ENCODE results near the gene TP53RK.

Gene TP53RK

DNA sequence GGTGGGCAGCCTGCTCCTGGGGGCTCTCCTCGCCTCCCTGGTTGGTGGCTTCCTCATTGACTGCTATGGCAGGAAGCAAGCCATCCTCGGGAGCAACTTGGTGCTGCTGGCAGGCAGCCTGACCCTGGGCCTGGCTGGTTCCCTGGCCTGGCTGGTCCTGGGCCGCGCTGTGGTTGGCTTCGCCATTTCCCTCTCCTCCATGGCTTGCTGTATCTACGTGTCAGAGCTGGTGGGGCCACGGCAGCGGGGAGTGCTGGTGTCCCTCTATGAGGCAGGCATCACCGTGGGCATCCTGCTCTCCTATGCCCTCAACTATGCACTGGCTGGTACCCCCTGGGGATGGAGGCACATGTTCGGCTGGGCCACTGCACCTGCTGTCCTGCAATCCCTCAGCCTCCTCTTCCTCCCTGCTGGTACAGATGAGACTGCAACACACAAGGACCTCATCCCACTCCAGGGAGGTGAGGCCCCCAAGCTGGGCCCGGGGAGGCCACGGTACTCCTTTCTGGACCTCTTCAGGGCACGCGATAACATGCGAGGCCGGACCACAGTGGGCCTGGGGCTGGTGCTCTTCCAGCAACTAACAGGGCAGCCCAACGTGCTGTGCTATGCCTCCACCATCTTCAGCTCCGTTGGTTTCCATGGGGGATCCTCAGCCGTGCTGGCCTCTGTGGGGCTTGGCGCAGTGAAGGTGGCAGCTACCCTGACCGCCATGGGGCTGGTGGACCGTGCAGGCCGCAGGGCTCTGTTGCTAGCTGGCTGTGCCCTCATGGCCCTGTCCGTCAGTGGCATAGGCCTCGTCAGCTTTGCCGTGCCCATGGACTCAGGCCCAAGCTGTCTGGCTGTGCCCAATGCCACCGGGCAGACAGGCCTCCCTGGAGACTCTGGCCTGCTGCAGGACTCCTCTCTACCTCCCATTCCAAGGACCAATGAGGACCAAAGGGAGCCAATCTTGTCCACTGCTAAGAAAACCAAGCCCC is 36.2 kb upstream of the TP53RK start:
- H3K4me3 ChIP-seq (replicated peaks; ENCODE audit: insufficient read depth, low read length): no peak overlapping the region
- DNase-seq (ENCODE audit: low read depth in 1 of 2, low spot score in 1 of 2): no peak
- TF ChIP-seq SPI1 (IDR thresholded peaks at IDR 0.05; ENCODE audit: borderline replicate concordance, low read depth): no peak
- TF ChIP-seq GABPA (IDR thresholded peaks at IDR 0.05; ENCODE audit: low read depth): no peak
- no peak for TF ChIP-seq POLR2AphosphoS5 (IDR thresholded peaks at IDR 0.05; ENCODE audit: low read depth)
- TF ChIP-seq, protein P1, sequence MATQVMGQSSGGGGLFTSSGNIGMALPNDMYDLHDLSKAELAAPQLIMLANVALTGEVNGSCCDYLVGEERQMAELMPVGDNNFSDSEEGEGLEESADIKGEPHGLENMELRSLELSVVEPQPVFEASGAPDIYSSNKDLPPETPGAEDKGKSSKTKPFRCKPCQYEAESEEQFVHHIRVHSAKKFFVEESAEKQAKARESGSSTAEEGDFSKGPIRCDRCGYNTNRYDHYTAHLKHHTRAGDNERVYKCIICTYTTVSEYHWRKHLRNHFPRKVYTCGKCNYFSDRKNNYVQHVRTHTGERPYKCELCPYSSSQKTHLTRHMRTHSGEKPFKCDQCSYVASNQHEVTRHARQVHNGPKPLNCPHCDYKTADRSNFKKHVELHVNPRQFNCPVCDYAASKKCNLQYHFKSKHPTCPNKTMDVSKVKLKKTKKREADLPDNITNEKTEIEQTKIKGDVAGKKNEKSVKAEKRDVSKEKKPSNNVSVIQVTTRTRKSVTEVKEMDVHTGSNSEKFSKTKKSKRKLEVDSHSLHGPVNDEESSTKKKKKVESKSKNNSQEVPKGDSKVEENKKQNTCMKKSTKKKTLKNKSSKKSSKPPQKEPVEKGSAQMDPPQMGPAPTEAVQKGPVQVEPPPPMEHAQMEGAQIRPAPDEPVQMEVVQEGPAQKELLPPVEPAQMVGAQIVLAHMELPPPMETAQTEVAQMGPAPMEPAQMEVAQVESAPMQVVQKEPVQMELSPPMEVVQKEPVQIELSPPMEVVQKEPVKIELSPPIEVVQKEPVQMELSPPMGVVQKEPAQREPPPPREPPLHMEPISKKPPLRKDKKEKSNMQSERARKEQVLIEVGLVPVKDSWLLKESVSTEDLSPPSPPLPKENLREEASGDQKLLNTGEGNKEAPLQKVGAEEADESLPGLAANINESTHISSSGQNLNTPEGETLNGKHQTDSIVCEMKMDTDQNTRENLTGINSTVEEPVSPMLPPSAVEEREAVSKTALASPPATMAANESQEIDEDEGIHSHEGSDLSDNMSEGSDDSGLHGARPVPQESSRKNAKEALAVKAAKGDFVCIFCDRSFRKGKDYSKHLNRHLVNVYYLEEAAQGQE (IDR thresholded peaks at IDR 0.05; ENCODE audit: insufficient replicate concordance, low read depth): no peak
- TF ChIP-seq, protein P2, sequence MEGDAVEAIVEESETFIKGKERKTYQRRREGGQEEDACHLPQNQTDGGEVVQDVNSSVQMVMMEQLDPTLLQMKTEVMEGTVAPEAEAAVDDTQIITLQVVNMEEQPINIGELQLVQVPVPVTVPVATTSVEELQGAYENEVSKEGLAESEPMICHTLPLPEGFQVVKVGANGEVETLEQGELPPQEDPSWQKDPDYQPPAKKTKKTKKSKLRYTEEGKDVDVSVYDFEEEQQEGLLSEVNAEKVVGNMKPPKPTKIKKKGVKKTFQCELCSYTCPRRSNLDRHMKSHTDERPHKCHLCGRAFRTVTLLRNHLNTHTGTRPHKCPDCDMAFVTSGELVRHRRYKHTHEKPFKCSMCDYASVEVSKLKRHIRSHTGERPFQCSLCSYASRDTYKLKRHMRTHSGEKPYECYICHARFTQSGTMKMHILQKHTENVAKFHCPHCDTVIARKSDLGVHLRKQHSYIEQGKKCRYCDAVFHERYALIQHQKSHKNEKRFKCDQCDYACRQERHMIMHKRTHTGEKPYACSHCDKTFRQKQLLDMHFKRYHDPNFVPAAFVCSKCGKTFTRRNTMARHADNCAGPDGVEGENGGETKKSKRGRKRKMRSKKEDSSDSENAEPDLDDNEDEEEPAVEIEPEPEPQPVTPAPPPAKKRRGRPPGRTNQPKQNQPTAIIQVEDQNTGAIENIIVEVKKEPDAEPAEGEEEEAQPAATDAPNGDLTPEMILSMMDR (IDR thresholded peaks at IDR 0.05; ENCODE audit: insufficient read depth, low read length): no peak
- no peak overlapping the region for H3K27ac ChIP-seq (replicated peaks)
- H3K27me3 ChIP-seq (ENCODE audit: insufficient read depth, poor library complexity, severe bottlenecking): no peaks in the 10 kb centered on the region

DNA sequence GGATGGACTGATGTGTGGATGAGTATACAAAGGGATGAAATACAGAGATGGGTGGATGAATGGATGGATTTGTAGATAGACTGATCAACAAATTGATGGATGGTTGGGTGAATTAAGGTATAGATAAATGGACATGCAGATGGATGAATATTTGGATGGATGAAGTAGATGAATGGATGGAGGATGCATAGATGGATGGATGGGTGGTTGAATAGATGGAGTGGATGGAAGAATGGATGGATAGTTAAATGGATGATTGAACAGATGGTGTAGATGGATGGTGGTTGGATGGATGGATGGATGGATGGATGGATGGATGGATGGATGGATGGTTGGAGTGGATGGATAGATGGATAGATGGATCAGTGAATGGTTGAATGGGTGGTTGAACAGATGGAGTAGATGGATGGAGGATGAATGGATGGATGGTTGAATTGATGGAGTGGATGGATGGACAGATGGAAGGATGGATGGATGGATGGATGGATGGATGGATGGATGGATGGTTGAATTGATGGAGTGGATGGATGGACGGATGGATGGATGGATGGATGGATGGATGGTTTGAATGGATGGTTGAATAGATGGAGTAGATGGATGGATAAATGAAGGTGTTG is 35.2 kb upstream of the TP53RK start:
- DNase-seq (ENCODE audit: low read depth in 1 of 2, low spot score in 1 of 2): no peak
- TF ChIP-seq GABPA (IDR thresholded peaks at IDR 0.05; ENCODE audit: low read depth) (no peak), SPI1 (IDR thresholded peaks at IDR 0.05; ENCODE audit: borderline replicate concordance, low read depth) (no peak), POLR2AphosphoS5 (IDR thresholded peaks at IDR 0.05; ENCODE audit: low read depth) (no peak)
- TF ChIP-seq, protein P2 (IDR thresholded peaks at IDR 0.05; ENCODE audit: insufficient read depth, low read length): no peak
- TF ChIP-seq, protein P1 (IDR thresholded peaks at IDR 0.05; ENCODE audit: insufficient replicate concordance, low read depth): no peak
- Histone ChIP-seq H3K4me3 (replicated peaks; ENCODE audit: insufficient read depth, low read length) (no peak overlapping the region), H3K27ac (replicated peaks) (no peak overlapping the region), H3K27me3 (ENCODE audit: insufficient read depth, poor library complexity, severe bottlenecking) (no peaks in the 10 kb centered on the region)

DNA sequence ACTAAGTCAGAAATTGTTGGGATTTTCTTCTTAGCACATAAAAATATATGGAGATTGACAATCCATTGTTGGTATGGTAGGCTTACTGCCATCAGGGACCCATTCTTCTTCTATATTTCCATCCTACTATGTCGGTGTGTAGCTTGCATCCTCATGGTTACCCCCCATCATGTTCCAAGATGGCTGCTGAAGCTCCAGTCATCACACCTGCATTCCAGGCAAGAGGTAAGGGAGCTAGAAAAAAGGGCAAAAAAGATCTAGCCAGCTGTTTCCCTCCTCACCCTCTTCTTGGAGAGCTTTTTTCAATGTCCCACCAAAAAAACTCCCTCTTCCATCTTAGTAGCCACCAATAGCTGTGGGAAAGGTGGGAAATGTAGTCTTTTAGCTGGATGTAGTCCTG is 33.8 kb upstream of the TP53RK start:
- H3K27ac ChIP-seq (replicated peaks): no peak overlapping the region
- no peak for TF ChIP-seq SPI1 (IDR thresholded peaks at IDR 0.05; ENCODE audit: borderline replicate concordance, low read depth)
- TF ChIP-seq, protein P1 (IDR thresholded peaks at IDR 0.05; ENCODE audit: insufficient replicate concordance, low read depth): no peak
- no peak for TF ChIP-seq POLR2AphosphoS5 (IDR thresholded peaks at IDR 0.05; ENCODE audit: low read depth)
- no peak for TF ChIP-seq GABPA (IDR thresholded peaks at IDR 0.05; ENCODE audit: low read depth)
- DNase-seq (ENCODE audit: low read depth in 1 of 2, low spot score in 1 of 2): no peak
- no peaks in the 10 kb centered on the region for H3K27me3 ChIP-seq (ENCODE audit: insufficient read depth, poor library complexity, severe bottlenecking)
- no peak overlapping the region for H3K4me3 ChIP-seq (replicated peaks; ENCODE audit: insufficient read depth, low read length)
